ENCODE results near the gene LILRA5.

The LILRA5 gene

DNA sequence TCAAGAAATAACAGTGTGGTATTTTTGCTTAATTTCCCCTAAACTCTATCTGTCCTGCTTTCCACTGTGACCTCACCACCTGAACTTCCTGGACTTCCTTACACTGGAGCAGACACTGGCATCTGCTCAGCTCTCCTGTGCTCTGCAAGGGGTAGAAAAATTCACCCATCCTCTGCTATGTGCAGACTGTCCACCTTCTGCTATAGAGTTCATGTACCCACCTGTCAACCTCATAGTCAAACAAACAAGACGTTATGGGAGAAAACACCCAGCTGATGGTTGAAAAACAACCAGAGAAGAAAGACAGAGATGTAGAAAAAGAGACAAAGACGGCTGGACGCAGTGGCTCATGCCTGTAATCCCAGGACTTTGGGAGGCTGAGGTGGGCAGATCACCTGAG lies 39.6 kb upstream of the LILRA5 start:
- TF ChIP-seq, protein P1, sequence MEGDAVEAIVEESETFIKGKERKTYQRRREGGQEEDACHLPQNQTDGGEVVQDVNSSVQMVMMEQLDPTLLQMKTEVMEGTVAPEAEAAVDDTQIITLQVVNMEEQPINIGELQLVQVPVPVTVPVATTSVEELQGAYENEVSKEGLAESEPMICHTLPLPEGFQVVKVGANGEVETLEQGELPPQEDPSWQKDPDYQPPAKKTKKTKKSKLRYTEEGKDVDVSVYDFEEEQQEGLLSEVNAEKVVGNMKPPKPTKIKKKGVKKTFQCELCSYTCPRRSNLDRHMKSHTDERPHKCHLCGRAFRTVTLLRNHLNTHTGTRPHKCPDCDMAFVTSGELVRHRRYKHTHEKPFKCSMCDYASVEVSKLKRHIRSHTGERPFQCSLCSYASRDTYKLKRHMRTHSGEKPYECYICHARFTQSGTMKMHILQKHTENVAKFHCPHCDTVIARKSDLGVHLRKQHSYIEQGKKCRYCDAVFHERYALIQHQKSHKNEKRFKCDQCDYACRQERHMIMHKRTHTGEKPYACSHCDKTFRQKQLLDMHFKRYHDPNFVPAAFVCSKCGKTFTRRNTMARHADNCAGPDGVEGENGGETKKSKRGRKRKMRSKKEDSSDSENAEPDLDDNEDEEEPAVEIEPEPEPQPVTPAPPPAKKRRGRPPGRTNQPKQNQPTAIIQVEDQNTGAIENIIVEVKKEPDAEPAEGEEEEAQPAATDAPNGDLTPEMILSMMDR (IDR thresholded peaks at IDR 0.05; ENCODE audit: low read depth, low read length) = no peak
- no peak overlapping the region for H3K4me3 ChIP-seq (ENCODE audit: low read depth, low read length)
- DNase-seq (ENCODE audit: low read depth, low spot score) = no peak
- in situ Hi-C loops (cut with HindIII; ENCODE audit: low sequenced_read_pairs) = no loop called here

- in situ Hi-C loops (cut with HindIII; ENCODE audit: low sequenced_read_pairs) = no loop called here
- TF ChIP-seq, protein P1 (IDR thresholded peaks at IDR 0.05; ENCODE audit: low read depth, low read length) = no peak
- H3K4me3 ChIP-seq (ENCODE audit: low read depth, low read length) = no peak overlapping the region
- no peak for DNase-seq (ENCODE audit: low read depth, low spot score)
These were observed 39.1 kb upstream of the LILRA5 start for GRCh38 chr19:54352041-54352440.

- H3K4me3 ChIP-seq (ENCODE audit: low read depth, low read length) = no peak overlapping the region
- in situ Hi-C loops (cut with HindIII; ENCODE audit: low sequenced_read_pairs) = no loop called here
- TF ChIP-seq, protein P1 (IDR thresholded peaks at IDR 0.05; ENCODE audit: low read depth, low read length) = no peak
- DNase-seq (ENCODE audit: low read depth, low spot score) = no peak
These were observed 38.5 kb upstream of the LILRA5 start for GRCh38 chr19:54351474-54351873.

GRCh38 chr19:54345938-54346386 lies 33.0 kb upstream of the LILRA5 start:
- no peak overlapping the region for H3K4me3 ChIP-seq (ENCODE audit: low read depth, low read length)
- in situ Hi-C loops (cut with HindIII; ENCODE audit: low sequenced_read_pairs) = no loop called here
- DNase-seq (ENCODE audit: low read depth, low spot score) = no peak
- TF ChIP-seq, protein P1 (IDR thresholded peaks at IDR 0.05; ENCODE audit: low read depth, low read length) = no peak

- TF ChIP-seq, protein P1 (IDR thresholded peaks at IDR 0.05; ENCODE audit: low read depth, low read length) = no peak
- no peak overlapping the region for H3K4me3 ChIP-seq (ENCODE audit: low read depth, low read length)
- in situ Hi-C loops (cut with HindIII; ENCODE audit: low sequenced_read_pairs) = no loop called here
- no peak for DNase-seq (ENCODE audit: low read depth, low spot score)
These were observed 30.9 kb upstream of the LILRA5 start for GRCh38 chr19:54343868-54344267.

GRCh38 chr19:54341295-54341694 lies 28.3 kb upstream of the LILRA5 start:
- no peak for DNase-seq (ENCODE audit: low read depth, low spot score)
- in situ Hi-C loops (cut with HindIII; ENCODE audit: low sequenced_read_pairs) = no loop called here
- TF ChIP-seq, protein P1 (IDR thresholded peaks at IDR 0.05; ENCODE audit: low read depth, low read length) = no peak
- H3K4me3 ChIP-seq (ENCODE audit: low read depth, low read length) = no peak overlapping the region
